Retinal pigment epithelial cell (primary cell): ENCODE measurements around the gene CDHR2.
A peak's percentile ranks its signal among the peaks of the same experiment; 100 is the strongest.

Experiments used
- DNase-seq: peaks from one replicate; pipeline ENCODE4 v3.0.0-alpha.2; 2010; ENCODE audit warnings: low read depth
- H3K4me3 ChIP-seq: 2 replicates; pipeline ENCODE4 v1.5.1; 2011; ENCODE audit warnings: mild to moderate bottlenecking, low read length, control low read depth, moderate library complexity
- TF ChIP-seq, protein P1 (sequence below): conservative IDR thresholded peaks from 2 replicates; pipeline ENCODE4 v1.5.1; 2011; ENCODE audit warnings: low read depth, low read length, control low read depth, inconsistent platforms

The CDHR2 gene

DNA sequence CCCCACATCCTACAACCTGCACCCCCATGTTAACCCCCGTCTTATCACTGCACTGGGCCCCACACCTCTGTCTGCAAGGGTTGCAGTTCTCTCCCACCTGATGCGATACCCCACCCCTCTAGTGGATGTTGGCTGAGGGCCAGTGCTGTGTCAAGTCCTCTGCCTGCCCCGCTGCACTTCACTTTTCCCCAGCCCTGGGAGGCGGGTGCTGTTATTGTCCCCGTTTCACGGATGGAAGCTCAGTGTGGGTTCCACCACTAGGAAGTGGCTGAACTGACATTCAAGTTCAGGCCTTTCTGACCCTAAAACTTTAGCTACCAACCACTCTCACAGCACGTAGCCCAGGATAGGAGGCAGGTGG lies 77.7 kb downstream of the CDHR2 start:
- TF ChIP-seq, protein P1, sequence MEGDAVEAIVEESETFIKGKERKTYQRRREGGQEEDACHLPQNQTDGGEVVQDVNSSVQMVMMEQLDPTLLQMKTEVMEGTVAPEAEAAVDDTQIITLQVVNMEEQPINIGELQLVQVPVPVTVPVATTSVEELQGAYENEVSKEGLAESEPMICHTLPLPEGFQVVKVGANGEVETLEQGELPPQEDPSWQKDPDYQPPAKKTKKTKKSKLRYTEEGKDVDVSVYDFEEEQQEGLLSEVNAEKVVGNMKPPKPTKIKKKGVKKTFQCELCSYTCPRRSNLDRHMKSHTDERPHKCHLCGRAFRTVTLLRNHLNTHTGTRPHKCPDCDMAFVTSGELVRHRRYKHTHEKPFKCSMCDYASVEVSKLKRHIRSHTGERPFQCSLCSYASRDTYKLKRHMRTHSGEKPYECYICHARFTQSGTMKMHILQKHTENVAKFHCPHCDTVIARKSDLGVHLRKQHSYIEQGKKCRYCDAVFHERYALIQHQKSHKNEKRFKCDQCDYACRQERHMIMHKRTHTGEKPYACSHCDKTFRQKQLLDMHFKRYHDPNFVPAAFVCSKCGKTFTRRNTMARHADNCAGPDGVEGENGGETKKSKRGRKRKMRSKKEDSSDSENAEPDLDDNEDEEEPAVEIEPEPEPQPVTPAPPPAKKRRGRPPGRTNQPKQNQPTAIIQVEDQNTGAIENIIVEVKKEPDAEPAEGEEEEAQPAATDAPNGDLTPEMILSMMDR: no peak
- DNase-seq: no peak
- no peak overlapping the region for H3K4me3 ChIP-seq

DNA sequence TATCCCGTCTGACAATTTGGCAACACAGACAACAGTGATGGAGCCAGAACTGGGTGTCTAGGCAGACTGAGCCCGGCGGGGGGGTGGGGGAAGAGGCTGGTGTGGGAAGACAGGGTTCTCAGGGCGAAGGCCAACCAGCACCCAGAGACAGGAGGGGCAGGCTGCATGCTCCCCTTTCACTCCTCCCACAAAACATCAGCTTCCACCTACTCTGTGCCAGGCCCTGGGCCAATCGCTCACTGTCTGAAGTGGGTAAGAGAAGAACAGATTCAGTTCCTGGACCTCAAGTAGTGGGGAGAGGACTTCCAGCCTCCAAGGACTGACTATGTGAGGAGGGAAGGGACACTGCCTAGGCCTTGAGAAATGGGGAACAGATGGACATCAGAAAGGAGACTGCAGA lies 78.4 kb downstream of the CDHR2 start:
- no peak for DNase-seq
- TF ChIP-seq, protein P1: no peak
- H3K4me3 ChIP-seq: no peak overlapping the region

DNA sequence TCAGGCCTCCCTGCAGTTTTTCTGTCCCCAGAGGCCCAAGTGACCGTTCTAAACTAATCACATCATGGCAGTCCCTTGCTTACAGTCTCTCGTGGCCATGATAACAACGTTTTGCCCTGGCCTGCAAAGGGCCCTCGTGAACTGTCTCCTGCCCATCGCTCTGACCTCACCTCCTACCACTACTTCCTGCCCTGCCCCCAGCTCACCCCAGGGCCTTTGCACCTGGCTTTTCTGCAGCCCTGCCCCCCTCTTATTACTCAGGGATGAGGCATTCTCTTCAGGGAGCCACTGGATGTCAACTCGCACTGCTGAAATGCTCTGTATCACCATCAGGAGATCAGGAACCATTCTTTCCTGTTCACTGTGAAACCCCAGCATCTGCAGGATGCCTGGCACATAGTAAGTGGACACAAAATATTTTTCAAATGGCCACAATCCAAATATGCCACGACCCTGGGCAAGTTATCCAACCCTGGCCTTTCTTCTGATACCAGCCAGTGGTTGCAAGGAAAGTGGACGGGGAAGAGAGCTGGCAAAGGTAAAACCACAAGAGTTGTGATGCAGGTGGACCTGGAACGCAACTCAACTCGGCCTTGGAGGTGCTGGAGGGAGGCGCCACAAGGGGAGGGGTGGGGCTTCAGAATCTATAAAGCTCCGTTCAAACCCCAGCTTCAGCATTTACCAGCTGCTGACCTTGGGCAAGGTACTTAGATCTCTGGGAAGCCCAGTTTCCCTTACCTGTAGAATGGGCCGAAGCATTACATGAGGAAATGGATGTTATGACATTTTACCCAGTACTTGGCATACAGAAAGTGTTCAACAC lies 79.5 kb downstream of the CDHR2 start:
- no peak for DNase-seq
- TF ChIP-seq, protein P1: no peak
- H3K4me3 ChIP-seq: no peak overlapping the region

DNA sequence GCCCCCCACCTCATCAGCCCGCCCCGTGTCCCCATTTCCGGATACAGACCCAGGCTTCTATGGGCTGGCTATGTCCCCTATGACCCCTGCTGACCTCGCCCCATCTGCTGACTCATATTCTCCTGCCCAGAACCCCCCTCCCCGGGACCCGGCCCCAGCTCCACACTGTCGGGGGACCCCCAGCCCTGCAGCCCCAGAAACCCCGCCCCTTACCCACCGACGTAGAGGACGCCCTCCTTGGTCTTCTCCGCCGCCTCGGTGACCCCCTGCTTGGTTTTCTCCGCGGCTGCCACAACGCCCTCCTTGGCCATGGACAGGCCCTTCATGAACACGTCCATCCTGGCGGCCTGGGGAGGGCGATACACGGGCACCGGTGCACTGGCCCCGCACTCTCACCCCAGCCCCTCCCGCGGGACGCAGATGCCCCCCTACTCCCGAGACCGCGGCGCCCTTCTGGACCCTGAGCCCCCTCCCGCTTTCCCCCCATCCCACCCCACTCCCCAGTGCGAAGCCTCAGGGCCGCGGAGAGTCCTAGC lies 80.2 kb downstream of the CDHR2 start:
- TF ChIP-seq, protein P1: no peak
- no peak overlapping the region for H3K4me3 ChIP-seq
- no peak for DNase-seq

DNA sequence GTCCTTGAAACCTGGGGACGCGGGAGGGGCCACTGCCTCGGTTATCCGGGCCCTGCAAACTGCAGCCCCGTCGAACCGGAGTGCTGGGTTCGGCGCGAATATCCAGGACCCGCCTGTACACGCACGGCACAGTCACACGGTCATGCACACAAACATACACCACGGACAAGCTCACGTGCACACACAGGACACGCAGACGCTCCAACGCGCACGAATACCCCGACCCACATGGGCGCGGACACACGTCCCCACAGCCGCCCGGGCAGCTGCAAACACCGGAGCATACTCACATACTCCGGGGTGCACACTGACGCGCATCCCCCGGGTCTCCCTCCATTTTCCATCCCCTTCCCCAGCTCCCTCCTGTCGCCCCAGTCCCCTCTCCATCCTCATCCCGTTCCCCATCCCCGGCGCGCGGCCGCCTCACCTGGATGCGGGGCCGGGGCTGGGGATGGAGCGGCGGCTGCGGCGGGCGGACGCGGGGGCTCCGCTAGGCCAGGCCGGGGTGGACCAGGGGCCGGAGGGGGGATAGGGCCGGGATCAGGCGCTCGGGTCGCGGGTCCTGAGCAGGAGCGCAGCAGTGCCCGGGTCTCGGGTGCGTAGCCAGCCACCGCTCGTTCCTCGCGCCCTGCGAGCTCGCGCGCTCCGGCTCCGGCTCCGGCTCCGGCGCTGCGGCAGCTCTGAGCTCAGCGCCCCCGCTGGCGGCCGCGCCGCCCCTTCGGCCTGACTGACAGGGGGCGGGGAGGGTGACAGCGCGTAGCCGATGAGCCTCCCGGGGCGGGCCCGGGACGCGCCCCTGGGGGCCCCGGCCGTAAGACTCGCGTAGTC lies 80.9 kb downstream of the CDHR2 start, which contains the start of the genes EIF4E1B and SNCB:
TSS of gene EIF4E1B (plus strand) at position 823 of the 828 bp plus-strand sequence. CDS start 12,113 bp downstream, outside the sequence.
TSS of gene SNCB (minus strand) at position 682 of the 828 bp plus-strand sequence. CDS start 880 bp downstream, outside the sequence.
- TF ChIP-seq, protein P1: no peak
- peak within 1 kb of the TSS; percentile 39 for H3K4me3 ChIP-seq
- DNase-seq: no peak

DNA sequence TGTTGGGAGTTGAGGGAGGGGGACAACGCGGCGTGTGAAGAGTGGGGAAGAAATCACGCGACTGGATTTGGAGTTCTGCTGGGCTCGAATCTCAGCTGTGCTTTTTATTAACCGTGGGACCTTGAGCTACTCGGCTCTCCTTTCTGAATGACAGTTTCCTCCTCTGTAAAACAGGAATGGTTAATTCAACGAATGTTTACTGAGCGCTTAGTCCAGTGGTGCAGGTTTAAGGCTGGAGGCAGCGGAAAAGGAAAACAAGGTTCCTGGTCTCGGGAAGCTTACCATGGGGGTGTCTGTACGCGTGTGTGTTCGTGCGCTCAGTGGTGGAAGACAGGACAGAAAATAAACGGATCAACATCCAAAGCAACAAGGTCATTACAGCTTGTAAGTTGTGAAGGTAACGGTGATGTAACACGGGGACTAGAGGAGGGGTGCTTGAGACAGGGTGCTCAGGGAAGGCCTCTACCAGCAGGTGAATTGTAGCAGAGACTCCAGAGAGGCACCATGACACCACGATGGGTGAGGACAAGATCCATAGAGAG lies 81.6 kb downstream of the CDHR2 start:
- TF ChIP-seq, protein P1: no peak
- H3K4me3 ChIP-seq: peak overlapping the region; percentile 39
- DNase-seq: no peak
